HepG2 (cell line): ENCODE data around the gene ATP5MG. TPM values are rescaled to one million over a fixed set of nuclear protein-coding genes. Genes with fewer than 3 reads are reported as not detected.

ENCODE experiments used
- ATM ChIP-seq: fragments of 450-650 bp; IDR thresholded peaks from 2 replicates; pipeline ENCODE4 v1.7.1; 2017; ENCODE audit warnings: mild to moderate bottlenecking, borderline replicate concordance
- CC2D1A ChIP-seq: sonication (generic); formaldehyde crosslinking; IDR thresholded peaks from 2 replicates; pipeline ENCODE4 v1.8.1; 2023; ENCODE audit warnings: mild to moderate bottlenecking, missing genetic modification reagents
- DBP ChIP-seq: sonication (generic); formaldehyde crosslinking; IDR thresholded peaks from 2 replicates; pipeline ENCODE4 v1.4.0; 2020; ENCODE audit warnings: missing genetic modification reagents; ENCODE audit errors: not compliant biosample characterization
- FOXC1 ChIP-seq: sonication (generic); formaldehyde crosslinking; IDR thresholded peaks from 2 replicates; pipeline ENCODE4 v1.8.0; 2022; ENCODE audit warnings: mild to moderate bottlenecking, missing genetic modification reagents, borderline replicate concordance
- HNF1A ChIP-seq, 2 experiments: sonication (generic) in 1 of 2; formaldehyde crosslinking in 1 of 2; IDR thresholded peaks; 2 replicates each; pipeline versions ENCODE4 v1.4.0 to v1.6.1; 2016 to 2020; ENCODE audit warnings: borderline replicate concordance in 1 of 2, low read depth in 1 of 2, mild to moderate bottlenecking in 1 of 2, missing genetic modification reagents in 1 of 2
- HNF4A ChIP-seq: sonication (generic); formaldehyde crosslinking; IDR thresholded peaks from 2 replicates; pipeline ENCODE4 v1.4.0; 2020; ENCODE audit warnings: missing genetic modification reagents
- NFE2L1 ChIP-seq: sonication (generic); formaldehyde crosslinking; IDR thresholded peaks from 2 replicates; pipeline ENCODE4 v1.4.0; 2020; ENCODE audit warnings: missing genetic modification reagents, mild to moderate bottlenecking, borderline replicate concordance
- NR1H2 ChIP-seq: sonication (generic); formaldehyde crosslinking; IDR thresholded peaks from 2 replicates; pipeline ENCODE4 v1.8.1; 2022; ENCODE audit warnings: low read depth, missing genetic modification reagents, borderline replicate concordance
- NR2F6 ChIP-seq, 2 experiments: IDR thresholded peaks; 2 replicates each; pipeline ENCODE4 v1.6.1; 2016; ENCODE audit warnings: antibody characterized with exemption in 1 of 2, mild to moderate bottlenecking in 1 of 2
- PREB ChIP-seq: sonication (generic); formaldehyde crosslinking; IDR thresholded peaks from 2 replicates; pipeline ENCODE4 v1.4.0; 2020; ENCODE audit warnings: missing genetic modification reagents
- RBM22 ChIP-seq: fragments of 200-400 bp; formaldehyde crosslinking; optimal IDR thresholded peaks from 2 replicates; pipeline ENCODE3; 2017; ENCODE audit warnings: mild to moderate bottlenecking, low read length, moderate library complexity
- RFXAP ChIP-seq: sonication (generic); formaldehyde crosslinking; IDR thresholded peaks from 2 replicates; pipeline ENCODE4 v1.4.0; 2020; ENCODE audit warnings: missing genetic modification reagents, borderline replicate concordance
- ZBTB34 ChIP-seq: sonication (generic); formaldehyde crosslinking; IDR thresholded peaks from 2 replicates; pipeline ENCODE4 v1.8.0; 2022; ENCODE audit warnings: mild to moderate bottlenecking, missing genetic modification reagents
- ZC3H4 ChIP-seq: sonication (generic); formaldehyde crosslinking; IDR thresholded peaks from 2 replicates; pipeline ENCODE4 v1.4.0; 2020; ENCODE audit warnings: missing genetic modification reagents, borderline replicate concordance
- ZFP82 ChIP-seq: sonication (generic); formaldehyde crosslinking; IDR thresholded peaks from 2 replicates; pipeline ENCODE4 v1.5.1; 2020; ENCODE audit warnings: mild to moderate bottlenecking, missing genetic modification reagents, borderline replicate concordance
- ZKSCAN1 ChIP-seq: fragments of 150-350 bp; IDR thresholded peaks from 2 replicates; pipeline ENCODE4 v1.6.1; 2014; ENCODE audit warnings: low read length
- ZNF160 ChIP-seq: sonication (generic); formaldehyde crosslinking; IDR thresholded peaks from 2 replicates; pipeline ENCODE4 v1.8.0; 2022; ENCODE audit warnings: mild to moderate bottlenecking, inconsistent platforms, missing genetic modification reagents
- ZNF20 ChIP-seq: sonication (generic); formaldehyde crosslinking; IDR thresholded peaks from 2 replicates; pipeline ENCODE4 v1.4.0; 2020; ENCODE audit warnings: mild to moderate bottlenecking, moderate library complexity, missing genetic modification reagents
- ZNF260 ChIP-seq: sonication (generic); formaldehyde crosslinking; IDR thresholded peaks from 2 replicates; pipeline ENCODE4 v1.4.0; 2020; ENCODE audit warnings: missing genetic modification reagents, low read depth, mild to moderate bottlenecking, borderline replicate concordance
- ZNF329 ChIP-seq: sonication (generic); formaldehyde crosslinking; IDR thresholded peaks from 2 replicates; pipeline ENCODE4 v1.9.0; 2021; ENCODE audit warnings: low read depth, mild to moderate bottlenecking, missing genetic modification reagents
- ZNF331 ChIP-seq: sonication (generic); formaldehyde crosslinking; IDR thresholded peaks from 2 replicates; pipeline ENCODE4 v1.4.0; 2020; ENCODE audit warnings: missing genetic modification reagents
- ZNF781 ChIP-seq: sonication (generic); formaldehyde crosslinking; IDR thresholded peaks from 2 replicates; pipeline ENCODE4 v1.5.1; 2020; ENCODE audit warnings: borderline replicate concordance, mild to moderate bottlenecking, missing genetic modification reagents; ENCODE audit errors: not compliant biosample characterization
- polyA plus RNA-seq, 8 experiments: library from polyadenylated mRNA; depleted of rRNA in 3 of 8; stranded (reverse) in 7 of 8; unstranded in 1 of 8; fragments of >200 nt; fragmentation: Illumina TruSeq in 4 of 8; extraction: Trizol in 4 of 8; gene quantifications; 2 replicates each; pipeline versions ENCODE4 v1.2.1 to v1.2.3, GENCODE V29; 2011 to 2016; ENCODE audit warnings: low read depth in 4 of 8, missing spikeins in 1 of 8, mixed read lengths in 1 of 8; ENCODE audit not compliant: insufficient read depth in 1 of 8
- total RNA-seq, 5 experiments: library from RNA; depleted of rRNA; stranded (reverse); fragments of >200 nt; fragmentation: Illumina TruSeq; extraction: Trizol; gene quantifications; 2 replicates each; pipeline ENCODE4 v1.2.3, GENCODE V29; 2016; ENCODE audit warnings: low read depth in 1 of 5

ATP5MG gene
- total and polyA plus RNA-seq, 2 of the 13 experiments (the other 11 are each of a cell fraction or from before 2014, with no cell fraction given), result 260 to 320 TPM

GRCh38 chr11:118401151-118401879 lies at the start of gene ATP5MG (continued):
- TF ChIP-seq HNF1A (IDR thresholded peaks at IDR 0.05; ENCODE audit: low read depth), result no peak
- no peak for TF ChIP-seq HNF1A (CRISPR knock-in tag; IDR thresholded peaks at IDR 0.05; ENCODE audit: borderline replicate concordance)
- peak; percentile 18 for TF ChIP-seq ZNF781 (CRISPR knock-in tag)
- no peak for TF ChIP-seq ZNF20 (CRISPR knock-in tag)
- TF ChIP-seq RFXAP, result peak; percentile 11; the same call in 1 of the 2 replicates
- peak; percentile 36; the same call in 1 of the 2 replicates for TF ChIP-seq ZNF329
- TF ChIP-seq ZNF331 (CRISPR knock-in tag), result no peak
- TF ChIP-seq FOXC1 (CRISPR knock-in tag), result no peak
- TF ChIP-seq HNF4A, result no peak
- TF ChIP-seq ZC3H4 (CRISPR knock-in tag), result no peak
- TF ChIP-seq ZBTB34 (CRISPR knock-in tag), result no peak
- TF ChIP-seq ZFP82, result peak; percentile 83
- no peak for TF ChIP-seq DBP (CRISPR knock-in tag)
- no peak for TF ChIP-seq ZNF160
- no peak for TF ChIP-seq NFE2L1 (CRISPR knock-in tag)
- TF ChIP-seq NR2F6 (IDR thresholded peaks at IDR 0.05), result peak; percentile 13; the same call in 1 of the 2 replicates
- no peak for TF ChIP-seq NR2F6 (CRISPR knock-in tag; IDR thresholded peaks at IDR 0.05)
- TF ChIP-seq RBM22, result no peak
- TF ChIP-seq CC2D1A (CRISPR knock-in tag), result no peak
- TF ChIP-seq ATM, result no peak
- no peak for TF ChIP-seq ZNF260 (CRISPR knock-in tag)
- TF ChIP-seq NR1H2 (CRISPR knock-in tag), result no peak
- no peak for TF ChIP-seq PREB (CRISPR knock-in tag)
- TF ChIP-seq ZKSCAN1, result no peak
